ENCODE results near the gene HSPA12A. TPM values are rescaled to one million over a fixed set of nuclear protein-coding genes. Genes with fewer than 3 reads are reported as not detected.

Gene HSPA12A
- total and polyA plus RNA-seq, 2 donors (not counting 1 experiment from before 2014, with no cell fraction given), result 14.4 to 15.7 TPM

DNA sequence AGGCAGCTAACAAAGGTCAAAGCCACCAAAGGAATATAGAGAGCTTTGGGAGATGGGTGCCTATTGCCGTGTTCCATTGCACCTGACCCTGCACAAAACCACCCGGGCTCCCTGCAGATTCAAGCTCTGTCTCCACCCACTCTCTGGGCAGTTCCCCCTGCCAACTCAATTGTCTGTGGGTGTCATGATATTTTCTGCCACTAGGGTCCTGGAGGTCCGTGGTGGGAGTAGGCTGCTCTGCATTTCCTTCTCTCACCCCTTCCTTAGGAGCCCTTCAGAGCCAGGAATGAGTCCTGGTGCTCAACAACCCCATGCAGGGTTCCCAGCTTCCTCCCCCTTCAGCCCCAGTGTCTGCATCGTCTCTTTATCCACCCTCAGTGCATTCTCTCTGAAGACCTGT, 87.5 kb downstream of the HSPA12A start:
- no peak overlapping the region for H3K9ac ChIP-seq (ENCODE audit: insufficient read depth, low read length)
- H2AFZ ChIP-seq (ENCODE audit: low read length), result no peak overlapping the region
- DNase-seq (ENCODE audit: low read depth in 2 of 2), result no peak
- no peaks in the 10 kb centered on the region for H3K4me1 ChIP-seq (ENCODE audit: control insufficient read depth, extremely low read depth, insufficient read depth, low read length)
- no peaks in the 10 kb centered on the region for H3K27me3 ChIP-seq (ENCODE audit: control insufficient read depth, insufficient read depth, low read length)
- no peak overlapping the region for H3K4me2 ChIP-seq (ENCODE audit: extremely low read depth, insufficient read depth, low read length)
- no peaks in the 10 kb centered on the region for H3K79me2 ChIP-seq (ENCODE audit: control insufficient read depth, insufficient read depth, low read length)
- H3K27ac ChIP-seq (ENCODE audit: insufficient read depth, low read length), result no peak overlapping the region
- no peaks in the 10 kb centered on the region for H4K20me1 ChIP-seq (ENCODE audit: control insufficient read depth, extremely low read depth, insufficient read depth, low read length)
- no peaks in the 10 kb centered on the region for H3K9me3 ChIP-seq (ENCODE audit: control insufficient read depth, insufficient read depth, low read depth, low read length)
- H3K4me3 ChIP-seq (replicated peaks in 1 of 4; ENCODE audit: control extremely low read depth in 1 of 4, insufficient read depth in 1 of 4, low read depth in 3 of 4, low read length in 4 of 4), result no peak overlapping the region
- TF ChIP-seq EZH2 (IDR thresholded peaks at IDR 0.05; ENCODE audit: low read length, missing control alignments), result no peak
- TF ChIP-seq, protein P1, sequence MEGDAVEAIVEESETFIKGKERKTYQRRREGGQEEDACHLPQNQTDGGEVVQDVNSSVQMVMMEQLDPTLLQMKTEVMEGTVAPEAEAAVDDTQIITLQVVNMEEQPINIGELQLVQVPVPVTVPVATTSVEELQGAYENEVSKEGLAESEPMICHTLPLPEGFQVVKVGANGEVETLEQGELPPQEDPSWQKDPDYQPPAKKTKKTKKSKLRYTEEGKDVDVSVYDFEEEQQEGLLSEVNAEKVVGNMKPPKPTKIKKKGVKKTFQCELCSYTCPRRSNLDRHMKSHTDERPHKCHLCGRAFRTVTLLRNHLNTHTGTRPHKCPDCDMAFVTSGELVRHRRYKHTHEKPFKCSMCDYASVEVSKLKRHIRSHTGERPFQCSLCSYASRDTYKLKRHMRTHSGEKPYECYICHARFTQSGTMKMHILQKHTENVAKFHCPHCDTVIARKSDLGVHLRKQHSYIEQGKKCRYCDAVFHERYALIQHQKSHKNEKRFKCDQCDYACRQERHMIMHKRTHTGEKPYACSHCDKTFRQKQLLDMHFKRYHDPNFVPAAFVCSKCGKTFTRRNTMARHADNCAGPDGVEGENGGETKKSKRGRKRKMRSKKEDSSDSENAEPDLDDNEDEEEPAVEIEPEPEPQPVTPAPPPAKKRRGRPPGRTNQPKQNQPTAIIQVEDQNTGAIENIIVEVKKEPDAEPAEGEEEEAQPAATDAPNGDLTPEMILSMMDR (conservative IDR thresholded peaks at IDR 0.05 in 1 of 2, IDR thresholded peaks at IDR 0.05 in 1 of 2; ENCODE audit: low read depth in 1 of 2, low read length in 2 of 2), result no peak
- H3K36me3 ChIP-seq (ENCODE audit: control insufficient read depth, insufficient read depth, low read length), result no peaks in the 10 kb centered on the region

DNA sequence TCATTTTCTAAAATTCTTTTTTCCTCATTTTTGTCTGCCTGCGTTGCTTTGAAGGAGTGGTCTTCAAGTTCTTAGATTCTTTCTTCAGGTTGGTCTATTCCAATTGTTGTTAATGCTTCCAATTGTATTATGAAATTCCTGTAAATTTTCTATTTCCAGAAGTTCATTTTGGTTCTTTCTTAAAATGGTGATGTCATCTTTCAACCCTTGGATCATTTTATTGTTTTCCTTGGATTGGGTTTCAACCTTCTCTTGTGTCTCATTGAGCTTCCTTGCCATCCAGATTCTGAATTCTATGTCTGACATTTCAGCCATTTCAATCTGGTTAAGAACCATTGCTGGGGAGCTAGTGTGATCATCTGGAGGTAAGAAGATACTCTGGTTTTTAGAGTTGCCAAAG, 88.5 kb downstream of the HSPA12A start:
- Histone ChIP-seq H3K4me1 (ENCODE audit: control insufficient read depth, extremely low read depth, insufficient read depth, low read length) (no peaks in the 10 kb centered on the region), H3K4me3 (replicated peaks in 1 of 4; ENCODE audit: control extremely low read depth in 1 of 4, insufficient read depth in 1 of 4, low read depth in 3 of 4, low read length in 4 of 4) (no peak overlapping the region), H3K4me2 (ENCODE audit: extremely low read depth, insufficient read depth, low read length) (no peak overlapping the region), H2AFZ (ENCODE audit: low read length) (no peak overlapping the region), H3K36me3 (ENCODE audit: control insufficient read depth, insufficient read depth, low read length) (no peaks in the 10 kb centered on the region), H4K20me1 (ENCODE audit: control insufficient read depth, extremely low read depth, insufficient read depth, low read length) (no peaks in the 10 kb centered on the region), H3K9ac (ENCODE audit: insufficient read depth, low read length) (no peak overlapping the region), H3K9me3 (ENCODE audit: control insufficient read depth, insufficient read depth, low read depth, low read length) (no peaks in the 10 kb centered on the region), H3K27ac (ENCODE audit: insufficient read depth, low read length) (no peak overlapping the region), H3K27me3 (ENCODE audit: control insufficient read depth, insufficient read depth, low read length) (no peaks in the 10 kb centered on the region), H3K79me2 (ENCODE audit: control insufficient read depth, insufficient read depth, low read length) (no peaks in the 10 kb centered on the region)
- TF ChIP-seq, protein P1 (conservative IDR thresholded peaks at IDR 0.05 in 1 of 2, IDR thresholded peaks at IDR 0.05 in 1 of 2; ENCODE audit: low read depth in 1 of 2, low read length in 2 of 2), result no peak
- no peak for TF ChIP-seq EZH2 (IDR thresholded peaks at IDR 0.05; ENCODE audit: low read length, missing control alignments)
- DNase-seq (ENCODE audit: low read depth in 2 of 2), result no peak

DNA sequence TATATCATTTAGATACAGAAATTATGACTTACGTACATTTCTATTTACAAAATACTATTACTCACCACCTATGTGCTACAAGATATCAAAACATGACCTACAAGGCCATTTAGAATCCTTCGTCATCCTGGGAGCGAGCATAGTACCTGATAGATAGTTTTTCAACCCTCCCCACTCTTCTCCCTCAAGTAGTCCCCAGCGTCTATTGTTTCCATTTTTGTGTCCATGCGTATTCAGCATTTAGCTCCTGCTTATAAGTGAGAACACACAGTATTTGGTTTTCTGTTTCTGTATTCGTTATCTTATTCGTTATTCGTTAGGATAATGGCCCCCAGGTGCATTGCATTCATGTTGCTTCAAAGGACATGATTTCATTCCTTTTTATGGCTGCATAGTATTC, 93.5 kb downstream of the HSPA12A start:
- Histone ChIP-seq H3K4me3 (replicated peaks in 1 of 4; ENCODE audit: control extremely low read depth in 1 of 4, insufficient read depth in 1 of 4, low read depth in 3 of 4, low read length in 4 of 4) (no peak overlapping the region), H4K20me1 (ENCODE audit: control insufficient read depth, extremely low read depth, insufficient read depth, low read length) (no peaks in the 10 kb centered on the region), H3K27ac (ENCODE audit: insufficient read depth, low read length) (no peak overlapping the region), H3K4me1 (ENCODE audit: control insufficient read depth, extremely low read depth, insufficient read depth, low read length) (no peaks in the 10 kb centered on the region), H3K9ac (ENCODE audit: insufficient read depth, low read length) (no peak overlapping the region), H3K27me3 (ENCODE audit: control insufficient read depth, insufficient read depth, low read length) (no peaks in the 10 kb centered on the region), H3K9me3 (ENCODE audit: control insufficient read depth, insufficient read depth, low read depth, low read length) (no peaks in the 10 kb centered on the region), H2AFZ (ENCODE audit: low read length) (no peak overlapping the region), H3K36me3 (ENCODE audit: control insufficient read depth, insufficient read depth, low read length) (no peaks in the 10 kb centered on the region), H3K4me2 (ENCODE audit: extremely low read depth, insufficient read depth, low read length) (no peak overlapping the region), H3K79me2 (ENCODE audit: control insufficient read depth, insufficient read depth, low read length) (no peaks in the 10 kb centered on the region)
- DNase-seq (ENCODE audit: low read depth in 2 of 2), result no peak
- TF ChIP-seq, protein P1 (conservative IDR thresholded peaks at IDR 0.05 in 1 of 2, IDR thresholded peaks at IDR 0.05 in 1 of 2; ENCODE audit: low read depth in 1 of 2, low read length in 2 of 2), result no peak
- no peak for TF ChIP-seq EZH2 (IDR thresholded peaks at IDR 0.05; ENCODE audit: low read length, missing control alignments)

Measured in fibroblast of lung (primary cell).